Measurements from ENCODE around the gene TCP10L.

DNA sequence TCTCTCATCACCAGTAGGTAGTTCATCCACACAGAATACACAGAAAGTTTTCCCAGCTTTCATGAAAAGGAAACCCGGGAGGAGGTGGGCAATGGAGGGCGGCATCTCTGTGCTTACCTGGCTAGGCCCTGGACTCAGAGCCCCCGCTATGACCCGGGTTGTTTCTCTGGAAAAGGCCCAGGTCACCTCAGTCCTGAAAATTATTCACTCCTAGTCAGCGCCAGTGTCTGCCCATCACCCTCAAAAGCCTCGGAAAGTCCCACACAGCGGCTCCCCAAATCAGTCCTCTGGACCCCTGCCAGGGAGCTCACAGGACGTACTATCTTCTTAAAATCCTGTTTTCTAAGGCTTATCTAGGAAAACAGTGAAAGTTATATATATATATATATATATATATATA, 51.2 kb downstream of the TCP10L start:
- TF ChIP-seq, protein P1, sequence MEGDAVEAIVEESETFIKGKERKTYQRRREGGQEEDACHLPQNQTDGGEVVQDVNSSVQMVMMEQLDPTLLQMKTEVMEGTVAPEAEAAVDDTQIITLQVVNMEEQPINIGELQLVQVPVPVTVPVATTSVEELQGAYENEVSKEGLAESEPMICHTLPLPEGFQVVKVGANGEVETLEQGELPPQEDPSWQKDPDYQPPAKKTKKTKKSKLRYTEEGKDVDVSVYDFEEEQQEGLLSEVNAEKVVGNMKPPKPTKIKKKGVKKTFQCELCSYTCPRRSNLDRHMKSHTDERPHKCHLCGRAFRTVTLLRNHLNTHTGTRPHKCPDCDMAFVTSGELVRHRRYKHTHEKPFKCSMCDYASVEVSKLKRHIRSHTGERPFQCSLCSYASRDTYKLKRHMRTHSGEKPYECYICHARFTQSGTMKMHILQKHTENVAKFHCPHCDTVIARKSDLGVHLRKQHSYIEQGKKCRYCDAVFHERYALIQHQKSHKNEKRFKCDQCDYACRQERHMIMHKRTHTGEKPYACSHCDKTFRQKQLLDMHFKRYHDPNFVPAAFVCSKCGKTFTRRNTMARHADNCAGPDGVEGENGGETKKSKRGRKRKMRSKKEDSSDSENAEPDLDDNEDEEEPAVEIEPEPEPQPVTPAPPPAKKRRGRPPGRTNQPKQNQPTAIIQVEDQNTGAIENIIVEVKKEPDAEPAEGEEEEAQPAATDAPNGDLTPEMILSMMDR (conservative IDR thresholded peaks at IDR 0.05 in 1 of 2, IDR thresholded peaks at IDR 0.05 in 1 of 2; ENCODE audit: extremely low read depth in 1 of 2, insufficient read depth in 1 of 2, low read depth in 1 of 2, low read length in 2 of 2) = no peak
- no peak for TF ChIP-seq EZH2 (IDR thresholded peaks at IDR 0.05; ENCODE audit: borderline replicate concordance, low read length)
